NCI-H1105 treated with DMSO at 0.1 percent for 48 hours (cell line): ENCODE data around the gene ZHX3.

Source experiments
- DNase-seq: peaks from one replicate; lab custom pipeline; 2025; lab: John Stamatoyannopoulos, UW

The ZHX3 gene

GRCh38 chr20:41317546-41318270, at the start of gene ZHX3:
Gene ZHX3 (minus strand): TSS chr20:41317731. CDS start chr20:41204916, 112,815 bp downstream.
- peak; percentile 94 for DNase-seq

GRCh38 chr20:41367393-41367695, 49.8 kb upstream of the ZHX3 start:
- no peak for DNase-seq

- DNase-seq, result peak; percentile 7
These were observed 49.2 kb upstream of the ZHX3 start, which contains the start of gene EMILIN3 for GRCh38 chr20:41366546-41367392. Gene EMILIN3 (minus strand): TSS chr20:41366818. CDS start chr20:41366634, 184 bp downstream.

- DNase-seq, result peak; percentile 50
These were observed 48.4 kb upstream of the ZHX3 start for GRCh38 chr20:41365777-41366545.

GRCh38 chr20:41364967-41365765, 47.6 kb upstream of the ZHX3 start:
- no peak for DNase-seq

- DNase-seq, result no peak
These were observed 46.8 kb upstream of the ZHX3 start for GRCh38 chr20:41364236-41364855.

- no peak for DNase-seq
These were observed 46.1 kb upstream of the ZHX3 start for GRCh38 chr20:41363601-41364000.

- DNase-seq, result no peak
These were observed 45.2 kb upstream of the ZHX3 start for GRCh38 chr20:41362748-41363140.

GRCh38 chr20:41361757-41362747, 44.5 kb upstream of the ZHX3 start:
- DNase-seq, result peak; percentile 21

- DNase-seq, result no peak
These were observed 43.6 kb upstream of the ZHX3 start for GRCh38 chr20:41360831-41361756.

GRCh38 chr20:41359541-41360011, 42.0 kb upstream of the ZHX3 start:
- no peak for DNase-seq

GRCh38 chr20:41358717-41359116, 41.2 kb upstream of the ZHX3 start:
- DNase-seq, result no peak

- no peak for DNase-seq
These were observed 40.7 kb upstream of the ZHX3 start for GRCh38 chr20:41358230-41358629.

GRCh38 chr20:41357424-41358163, 40.1 kb upstream of the ZHX3 start:
- no peak for DNase-seq

GRCh38 chr20:41356951-41357350, 39.4 kb upstream of the ZHX3 start:
- no peak for DNase-seq

- DNase-seq, result no peak
These were observed 38.2 kb upstream of the ZHX3 start for GRCh38 chr20:41355598-41356203.

- no peak for DNase-seq
These were observed 37.7 kb upstream of the ZHX3 start for GRCh38 chr20:41355192-41355591.

GRCh38 chr20:41353530-41353929, 36.0 kb upstream of the ZHX3 start:
- no peak for DNase-seq
